ENCODE data around the gene CCN5. TPM values are rescaled to one million over a fixed set of nuclear protein-coding genes. Genes with fewer than 3 reads are reported as not detected.

CCN5 gene
- total RNA-seq, 1 donor from 2014 or later = not detected

DNA sequence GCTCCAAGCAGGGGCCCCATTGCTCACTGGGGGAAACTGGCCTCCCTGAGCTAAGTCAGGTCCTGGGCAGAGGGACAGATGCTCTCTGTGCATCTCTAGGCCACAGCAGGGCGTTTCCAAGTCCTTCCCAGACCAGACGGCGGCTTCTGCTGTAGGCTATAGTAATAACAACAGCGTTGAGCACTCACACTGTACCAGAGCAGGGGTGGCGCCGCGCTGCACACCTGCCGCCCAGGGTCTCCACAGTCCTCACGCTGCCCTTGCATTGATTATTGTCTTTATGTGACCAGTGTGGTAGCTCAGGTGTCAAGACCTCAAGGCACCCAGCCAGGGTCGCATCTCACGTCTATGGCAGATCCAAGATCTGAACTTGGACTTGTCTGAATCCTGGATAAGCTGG is 14.9 kb upstream of the CCN5 start:
- H3K27me3 ChIP-seq (ENCODE audit: control insufficient read depth, insufficient read depth, low read length) = no peaks in the 10 kb centered on the region
- TF ChIP-seq, protein P1, sequence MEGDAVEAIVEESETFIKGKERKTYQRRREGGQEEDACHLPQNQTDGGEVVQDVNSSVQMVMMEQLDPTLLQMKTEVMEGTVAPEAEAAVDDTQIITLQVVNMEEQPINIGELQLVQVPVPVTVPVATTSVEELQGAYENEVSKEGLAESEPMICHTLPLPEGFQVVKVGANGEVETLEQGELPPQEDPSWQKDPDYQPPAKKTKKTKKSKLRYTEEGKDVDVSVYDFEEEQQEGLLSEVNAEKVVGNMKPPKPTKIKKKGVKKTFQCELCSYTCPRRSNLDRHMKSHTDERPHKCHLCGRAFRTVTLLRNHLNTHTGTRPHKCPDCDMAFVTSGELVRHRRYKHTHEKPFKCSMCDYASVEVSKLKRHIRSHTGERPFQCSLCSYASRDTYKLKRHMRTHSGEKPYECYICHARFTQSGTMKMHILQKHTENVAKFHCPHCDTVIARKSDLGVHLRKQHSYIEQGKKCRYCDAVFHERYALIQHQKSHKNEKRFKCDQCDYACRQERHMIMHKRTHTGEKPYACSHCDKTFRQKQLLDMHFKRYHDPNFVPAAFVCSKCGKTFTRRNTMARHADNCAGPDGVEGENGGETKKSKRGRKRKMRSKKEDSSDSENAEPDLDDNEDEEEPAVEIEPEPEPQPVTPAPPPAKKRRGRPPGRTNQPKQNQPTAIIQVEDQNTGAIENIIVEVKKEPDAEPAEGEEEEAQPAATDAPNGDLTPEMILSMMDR (IDR thresholded peaks at IDR 0.05; ENCODE audit: insufficient read depth, low read length, severe bottlenecking) = no peak
- H3K36me3 ChIP-seq (ENCODE audit: control insufficient read depth, insufficient read depth, low read length) = no peaks in the 10 kb centered on the region
- FAIRE-seq (no peak), DNase-seq (ENCODE audit: low read depth) (no peak)
- H3K4me3 ChIP-seq (ENCODE audit: low read depth, low read length) = no peak overlapping the region

DNA sequence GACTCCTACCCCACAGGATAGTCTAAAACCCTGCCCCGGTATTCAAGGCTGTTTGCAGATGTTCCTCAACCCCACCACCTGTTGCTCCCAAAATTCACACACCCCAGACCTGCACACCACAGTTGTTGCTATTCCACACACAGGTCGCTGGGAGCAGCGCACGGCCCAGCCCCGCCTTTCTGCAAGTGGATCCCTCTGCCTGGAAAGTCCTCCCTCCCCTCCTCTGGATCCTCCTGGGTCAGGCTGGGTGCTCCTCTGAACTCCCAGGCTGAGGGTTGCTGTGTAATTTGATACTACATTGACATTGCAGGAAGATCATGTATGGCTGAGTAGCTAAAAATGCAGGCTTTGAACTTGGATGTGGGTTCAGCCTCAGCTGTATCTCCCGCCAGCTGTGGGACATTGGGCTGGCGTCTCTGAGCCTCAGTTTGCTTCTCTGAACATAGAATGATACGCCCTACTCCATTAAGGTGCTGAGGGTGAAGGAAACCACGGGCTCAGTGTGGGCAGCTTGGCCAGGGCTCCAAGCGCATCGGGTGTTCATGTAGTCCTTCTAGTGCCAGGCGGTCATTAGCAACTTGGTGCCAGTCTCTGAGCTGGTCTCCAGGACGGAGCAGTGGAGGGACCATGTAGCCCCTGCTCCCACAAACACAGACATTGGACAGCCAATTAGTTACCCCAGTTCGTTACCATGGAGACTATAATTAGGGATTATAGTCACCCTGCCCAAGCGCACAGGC is 13.9 kb upstream of the CCN5 start:
- H3K27me3 ChIP-seq (ENCODE audit: control insufficient read depth, insufficient read depth, low read length) = no peaks in the 10 kb centered on the region
- TF ChIP-seq, protein P1 (IDR thresholded peaks at IDR 0.05; ENCODE audit: insufficient read depth, low read length, severe bottlenecking) = no peak
- H3K4me3 ChIP-seq (ENCODE audit: low read depth, low read length) = no peak overlapping the region
- DNase-seq (ENCODE audit: low read depth) = no peak
- FAIRE-seq = no peak
- no peaks in the 10 kb centered on the region for H3K36me3 ChIP-seq (ENCODE audit: control insufficient read depth, insufficient read depth, low read length)

DNA sequence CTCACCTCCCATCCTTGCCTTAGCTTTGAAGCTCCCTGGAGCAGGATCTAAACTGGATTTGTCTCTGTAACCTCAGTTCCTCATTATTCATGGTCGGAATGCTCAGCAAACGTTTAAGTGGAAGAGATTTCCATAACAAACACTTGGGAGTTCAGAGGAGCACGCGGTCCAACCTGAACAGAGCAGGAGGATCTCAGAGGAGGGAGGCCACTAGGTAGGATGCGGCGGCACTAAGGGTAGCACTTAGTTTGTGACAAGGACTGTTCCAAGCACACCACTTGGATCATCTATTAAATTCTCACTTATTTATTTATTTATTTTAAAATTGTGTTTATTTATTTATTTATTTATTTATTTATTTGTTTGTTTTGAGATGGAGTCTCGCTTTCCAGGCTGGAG is 13.3 kb upstream of the CCN5 start:
- Histone ChIP-seq H3K4me3 (ENCODE audit: low read depth, low read length) (no peak overlapping the region), H3K27me3 (ENCODE audit: control insufficient read depth, insufficient read depth, low read length) (no peaks in the 10 kb centered on the region), H3K36me3 (ENCODE audit: control insufficient read depth, insufficient read depth, low read length) (no peaks in the 10 kb centered on the region)
- DNase-seq (ENCODE audit: low read depth) (no peak), FAIRE-seq (no peak)
- TF ChIP-seq, protein P1 (IDR thresholded peaks at IDR 0.05; ENCODE audit: insufficient read depth, low read length, severe bottlenecking) = no peak

- TF ChIP-seq, protein P1 (IDR thresholded peaks at IDR 0.05; ENCODE audit: insufficient read depth, low read length, severe bottlenecking) = no peak
- no peak for DNase-seq (ENCODE audit: low read depth)
- H3K4me3 ChIP-seq (ENCODE audit: low read depth, low read length) = no peak overlapping the region
Observed at GRCh38 chr20:44702776-44703175, 12.4 kb upstream of the CCN5 start.

GRCh38 chr20:44703183-44703925 is 11.8 kb upstream of the CCN5 start:
- FAIRE-seq (no peak), DNase-seq (ENCODE audit: low read depth) (no peak)
- no peak overlapping the region for H3K4me3 ChIP-seq (ENCODE audit: low read depth, low read length)
- H3K36me3 ChIP-seq (ENCODE audit: control insufficient read depth, insufficient read depth, low read length) = no peaks in the 10 kb centered on the region
- TF ChIP-seq, protein P1 (IDR thresholded peaks at IDR 0.05; ENCODE audit: insufficient read depth, low read length, severe bottlenecking) = no peak
- H3K27me3 ChIP-seq (ENCODE audit: control insufficient read depth, insufficient read depth, low read length) = no peaks in the 10 kb centered on the region

More at GRCh38 chr20:44702776-44703175, 12.4 kb upstream of the CCN5 start:
- Histone ChIP-seq H3K36me3 (ENCODE audit: control insufficient read depth, insufficient read depth, low read length) (no peaks in the 10 kb centered on the region), H3K27me3 (ENCODE audit: control insufficient read depth, insufficient read depth, low read length) (no peaks in the 10 kb centered on the region)
- no peak for FAIRE-seq
